H1 (cell line): ENCODE results near the gene IL1RAPL1. TPM values are rescaled to one million over a fixed set of nuclear protein-coding genes. Genes with fewer than 3 reads are reported as not detected.

ENCODE experiments used
- CTCF ChIA-PET: fragments of 300-600 bp; sonication (Branson Sonifier 250); formaldehyde crosslinking; loops from one replicate; lab custom pipeline; 2021; ENCODE audit not compliant: partially characterized antibody; lab: Charles Lee
- POLR2A ChIA-PET: fragments of 300-600 bp; sonication (Branson Sonifier 250); formaldehyde crosslinking; loops from one replicate; lab custom pipeline; 2021; ENCODE audit warnings: inconsistent platforms; ENCODE audit not compliant: partially characterized antibody; lab: Charles Lee
- DNase-seq, 2 experiments: peaks; one replicate each; pipeline versions ENCODE4 v3.0.0 to v3.0.0-alpha.2; 2010 to 2022; ENCODE audit warnings: low spot score in 2 of 2, low read depth in 1 of 2, mixed read lengths in 1 of 2
- FAIRE-seq: peaks from 2 replicates; lab custom pipeline; 2011; peaks lifted over from hg19 to GRCh38; lab: Jason Lieb, UNC
- H2AFZ ChIP-seq: 2 replicates; pipeline ENCODE4 v1.8.1; 2012; ENCODE audit warnings: low read length, inconsistent platforms
- H2AK5ac ChIP-seq: 2 replicates; pipeline ENCODE4 v1.6.1; 2013; ENCODE audit warnings: low read depth, low read length
- H2BK120ac ChIP-seq: replicated peaks from 2 replicates; pipeline ENCODE3; 2013; ENCODE audit warnings: low read depth, low read length, inconsistent platforms
- H2BK12ac ChIP-seq: 2 replicates; pipeline ENCODE4 v1.6.1; 2013; ENCODE audit warnings: low read depth, low read length
- H2BK15ac ChIP-seq: 2 replicates; pipeline ENCODE4 v1.6.1; 2013; ENCODE audit warnings: low read length
- H2BK20ac ChIP-seq: 2 replicates; pipeline ENCODE4 v1.6.1; 2013; ENCODE audit warnings: low read length
- H2BK5ac ChIP-seq: 2 replicates; pipeline ENCODE4 v1.6.1; 2013; ENCODE audit warnings: low read depth, low read length
- H3K14ac ChIP-seq: 2 replicates; pipeline ENCODE4 v1.6.1; 2013; ENCODE audit warnings: inconsistent platforms; ENCODE audit not compliant: insufficient read length
- H3K18ac ChIP-seq: 2 replicates; pipeline ENCODE4 v1.6.1; 2013; ENCODE audit warnings: low read length; ENCODE audit errors: extremely low read depth
- H3K23ac ChIP-seq: 2 replicates; pipeline ENCODE4 v1.6.1; 2013; ENCODE audit warnings: inconsistent platforms; ENCODE audit not compliant: insufficient read length
- H3K23me2 ChIP-seq: 2 replicates; pipeline ENCODE4 v1.6.1; 2013; ENCODE audit warnings: low read depth, low read length
- H3K27ac ChIP-seq: 2 replicates; pipeline ENCODE4 v1.6.1; 2011; ENCODE audit warnings: low read depth, low read length, inconsistent platforms
- H3K27me3 ChIP-seq, 4 experiments: replicated peaks in 1 of 4; 1 replicate in 1 of 4; 2 replicates in 3 of 4; pipeline versions ENCODE4 v1.6.1 to v1.8.1; 2011 to 2013; ENCODE audit warnings: low read length in 3 of 4, mild to moderate bottlenecking in 3 of 4, inconsistent platforms in 2 of 4, mixed read lengths in 2 of 4, moderate library complexity in 1 of 4; ENCODE audit not compliant: control insufficient read depth in 3 of 4, insufficient read depth in 3 of 4; ENCODE audit errors: extremely low read depth in 1 of 4
- H3K36me3 ChIP-seq, 4 experiments: 2 replicates each; pipeline versions ENCODE4 v1.6.1 to v1.8.1; 2011 to 2013; ENCODE audit warnings: mild to moderate bottlenecking in 4 of 4, low read length in 3 of 4, moderate library complexity in 2 of 4, control low read depth in 1 of 4, inconsistent platforms in 1 of 4; ENCODE audit not compliant: insufficient read depth in 4 of 4, control insufficient read depth in 2 of 4
- H3K4ac ChIP-seq: replicated peaks from 2 replicates; pipeline ENCODE3; 2013; ENCODE audit warnings: low read length, low read depth, mixed read lengths, inconsistent platforms; ENCODE audit not compliant: insufficient read length
- H3K4me1 ChIP-seq, 4 experiments: replicated peaks in 1 of 4; 1 replicate in 1 of 4; 2 replicates in 3 of 4; pipeline versions ENCODE4 v1.6.1 to v1.8.1; 2011 to 2013; ENCODE audit warnings: low read length in 3 of 4, inconsistent platforms in 2 of 4, mixed read lengths in 1 of 4; ENCODE audit not compliant: insufficient read depth in 4 of 4, control insufficient read depth in 3 of 4
- H3K4me2 ChIP-seq, 2 experiments: 2 replicates each; pipeline versions ENCODE4 v1.6.1 to v1.8.1; 2011 to 2013; ENCODE audit warnings: low read depth in 2 of 2, low read length in 2 of 2, control low read depth in 1 of 2, inconsistent platforms in 1 of 2, mild to moderate bottlenecking in 1 of 2; ENCODE audit not compliant: insufficient read depth in 1 of 2
- H3K4me3 ChIP-seq, 4 experiments: fragments of 200-600, 300-600 bp in 1 of 4; sonication (generic), shearing (Covaris generic), sonication (Bioruptor Twin) in 1 of 4; 2 replicates each; pipeline versions ENCODE4 v1.5.1 to v1.8.1; 2011 to 2016; ENCODE audit warnings: low read length in 4 of 4, low read depth in 3 of 4, control low read depth in 2 of 4, inconsistent platforms in 2 of 4, mild to moderate bottlenecking in 2 of 4, mixed read lengths in 1 of 4, moderate library complexity in 1 of 4; ENCODE audit not compliant: insufficient read depth in 2 of 4; ENCODE audit errors: extremely low read depth in 1 of 4
- H3K56ac ChIP-seq: replicated peaks from 2 replicates; pipeline ENCODE3; 2013; ENCODE audit warnings: low read depth, mild to moderate bottlenecking, mixed read lengths, low read length, inconsistent platforms; ENCODE audit not compliant: insufficient read length
- H3K79me1 ChIP-seq: 2 replicates; pipeline ENCODE4 v1.6.1; 2013; ENCODE audit warnings: low read depth, low read length, control low read depth
- H3K79me2 ChIP-seq, 2 experiments: 2 replicates each; pipeline versions ENCODE4 v1.6.1 to v1.8.1; 2012 to 2013; ENCODE audit warnings: low read length in 2 of 2, mild to moderate bottlenecking in 2 of 2, inconsistent platforms in 1 of 2; ENCODE audit not compliant: insufficient read depth in 2 of 2, control insufficient read depth in 1 of 2
- H3K9ac ChIP-seq, 4 experiments: replicated peaks in 1 of 4; 1 replicate in 1 of 4; 2 replicates in 3 of 4; pipeline versions ENCODE4 v1.6.1 to v1.8.1; 2011 to 2013; ENCODE audit warnings: low read depth in 3 of 4, low read length in 3 of 4, control low read depth in 2 of 4, mild to moderate bottlenecking in 2 of 4, moderate library complexity in 2 of 4, inconsistent platforms in 1 of 4; ENCODE audit errors: extremely low read depth in 1 of 4
- H3K9me3 ChIP-seq, 2 experiments: 2 replicates each; pipeline versions ENCODE4 v1.6.1 to v1.8.1; 2012 to 2013; ENCODE audit warnings: mild to moderate bottlenecking in 2 of 2, moderate library complexity in 2 of 2, control low read depth in 1 of 2, inconsistent platforms in 1 of 2, low read depth in 1 of 2, low read length in 1 of 2, mixed read lengths in 1 of 2; ENCODE audit not compliant: insufficient read depth in 2 of 2
- H4K20me1 ChIP-seq, 2 experiments: replicated peaks in 1 of 2; 2 replicates each; pipeline versions ENCODE3 to v1.8.1; 2011 to 2013; ENCODE audit warnings: inconsistent platforms in 2 of 2, low read length in 2 of 2, mild to moderate bottlenecking in 1 of 2; ENCODE audit not compliant: insufficient read depth in 2 of 2, control insufficient read depth in 1 of 2
- H4K5ac ChIP-seq: 2 replicates; pipeline ENCODE4 v1.6.1; 2013; ENCODE audit warnings: low read length, low read depth, mixed read lengths, inconsistent platforms; ENCODE audit not compliant: insufficient read length
- H4K8ac ChIP-seq: 2 replicates; pipeline ENCODE4 v1.8.0; 2013; ENCODE audit warnings: mild to moderate bottlenecking, moderate library complexity, low read length, inconsistent platforms; ENCODE audit not compliant: insufficient read depth; ENCODE audit errors: extremely low read depth
- H4K91ac ChIP-seq: replicated peaks from 2 replicates; pipeline ENCODE3; 2013; ENCODE audit warnings: low read length, mixed read lengths, inconsistent platforms; ENCODE audit not compliant: insufficient read length
- CHD2 ChIP-seq: IDR thresholded peaks from 2 replicates; pipeline ENCODE4 v1.6.1; 2012; ENCODE audit warnings: low read length, improper control_type of control experiment
- TBP ChIP-seq: IDR thresholded peaks from 2 replicates; pipeline ENCODE4 v1.6.1; 2011; ENCODE audit warnings: low read depth, low read length, improper control_type of control experiment
- WGBS, 2 experiments: shearing (Covaris generic) in 1 of 2; methylation state at CpG; one replicate each; pipeline versions ENCODE4 v1.1.6 to v1.1.7; 2013 to 2015; ENCODE audit warnings: low lambda C conversion rate in 2 of 2, mixed read lengths in 2 of 2, inconsistent platforms in 1 of 2, low coverage in 1 of 2, missing lambda C conversion rate in 1 of 2; ENCODE audit not compliant: insufficient replicate concordance in 2 of 2, insufficient coverage in 1 of 2, insufficient read length in 1 of 2; ENCODE audit errors: extremely low coverage in 1 of 2, missing lambda C conversion rate in 1 of 2; 5-methylcytosine and 5-hydroxymethylcytosine counted together
- polyA plus RNA-seq, 7 experiments: library from polyadenylated mRNA; depleted of rRNA in 3 of 7; stranded (reverse) in 5 of 7; unstranded in 2 of 7; fragments of >200 nt in 5 of 7; fragments of 200-250 nt in 2 of 7; gene quantifications; 1 replicate in 5 of 7; 2 replicates in 1 of 7; 4 replicates in 1 of 7; pipeline versions ENCODE4 v1.2.1 to v1.2.3, GENCODE V29; 2011 to 2013; ENCODE audit warnings: missing spikeins in 2 of 7, mixed read lengths in 2 of 7
- total RNA-seq: library from RNA; stranded (reverse); fragmentation: NEBNext Ultra II Directional; extraction: Animal tissue kit (Norgen Biotek cat#: 25700); gene quantifications from 2 replicates; pipeline ENCODE4 v1.2.1, GENCODE V29; 2021

The IL1RAPL1 gene
- total and polyA plus RNA-seq, 2 of the 8 experiments (the other 6 are each of a cell fraction or from before 2014, with no cell fraction given): 0.11 to 0.35 TPM

- no peak overlapping the region for H3K4me2 ChIP-seq
- no peak overlapping the region for H4K91ac ChIP-seq
- FAIRE-seq (no peak), DNase-seq (no peak)
- no peak overlapping the region for H3K56ac ChIP-seq
- H3K79me1 ChIP-seq: no peaks in the 10 kb centered on the region
- H3K14ac ChIP-seq: no peak overlapping the region
- H3K4ac ChIP-seq: no peak overlapping the region
- no peaks in the 10 kb centered on the region for H3K79me2 ChIP-seq
- POLR2A ChIA-PET: no interaction called here
- H3K23me2 ChIP-seq: no peaks in the 10 kb centered on the region
- no peak overlapping the region for H3K23ac ChIP-seq
- no peak overlapping the region for H2BK120ac ChIP-seq
- H2AK5ac ChIP-seq: no peak overlapping the region
- H2BK12ac ChIP-seq: no peak overlapping the region
- H3K27me3 ChIP-seq: no peaks in the 10 kb centered on the region
- no peak overlapping the region for H2BK5ac ChIP-seq
- no peak overlapping the region for H3K18ac ChIP-seq
- H3K9me3 ChIP-seq: no peaks in the 10 kb centered on the region
- H4K20me1 ChIP-seq: no peaks in the 10 kb centered on the region
- H2BK20ac ChIP-seq: no peak overlapping the region
- no peak overlapping the region for H4K8ac ChIP-seq
- no peak overlapping the region for H2AFZ ChIP-seq
- no peak overlapping the region for H3K4me3 ChIP-seq
- no peaks in the 10 kb centered on the region for H3K36me3 ChIP-seq
- no peak overlapping the region for H3K27ac ChIP-seq
- H3K4me1 ChIP-seq: no peaks in the 10 kb centered on the region
- no peak overlapping the region for H4K5ac ChIP-seq
- CTCF ChIA-PET: no interaction called here
- 31% methylated on average over 2 of the region's 3 CpGs; no CpG with 5 or more reads in 1 of the 2 experiments for WGBS, 2 experiments
- H3K9ac ChIP-seq: no peak overlapping the region
- no peak for TF ChIP-seq TBP
- no peak for TF ChIP-seq CHD2
- TF ChIP-seq, all 59 proteins: peak for 0
- H2BK15ac ChIP-seq: no peak overlapping the region
Measured at GRCh38 chrX:29155286-29155685, 568.0 kb downstream of the IL1RAPL1 start.
